ENCODE results near the gene COPS8. TPM values are rescaled to one million over a fixed set of nuclear protein-coding genes. Genes with fewer than 3 reads are reported as not detected.

The COPS8 gene
- total and polyA plus RNA-seq, 5 experiments from 2014 or later, result 29.1 to 56.1 (median 51.0) TPM

GRCh38 chr2:237056287-237056875, 29.3 kb upstream of the COPS8 start:
- no peaks in the 10 kb centered on the region for H3K36me3 Mint-ChIP-seq
- peaks cover 2 to 10% (median 6%) of the 10 kb centered on the region in 5 donors for H3K27me3 Mint-ChIP-seq
- H3K4me3 Mint-ChIP-seq, result no peak overlapping the region
- H3K4me1 Mint-ChIP-seq, result peaks cover 0 to 6% (median 3%) of the 10 kb centered on the region in 4 donors
- no peak for DNase-seq
- no peak for ATAC-seq
- POLR2A ChIA-PET, result no interaction called here
- H3K27ac Mint-ChIP-seq, result peak overlapping the region in 1 of 10 donors; percentile 35
- H3K9me3 Mint-ChIP-seq, result no peaks in the 10 kb centered on the region

GRCh38 chr2:237057107-237057506, 28.6 kb upstream of the COPS8 start:
- ATAC-seq (no peak), DNase-seq (no peak)
- H3K27me3 Mint-ChIP-seq, result peaks cover under 1 to 5% (median 2%) of the 10 kb centered on the region in 5 donors
- H3K36me3 Mint-ChIP-seq, result no peaks in the 10 kb centered on the region
- POLR2A ChIA-PET, result no interaction called here
- H3K27ac Mint-ChIP-seq, result no peak overlapping the region
- H3K9me3 Mint-ChIP-seq, result no peaks in the 10 kb centered on the region
- H3K4me3 Mint-ChIP-seq, result no peak overlapping the region
- peaks cover 0 to 6% (median 3%) of the 10 kb centered on the region in 4 donors for H3K4me1 Mint-ChIP-seq

GRCh38 chr2:237057893-237058300, 27.8 kb upstream of the COPS8 start:
- Mint-ChIP-seq H3K4me3 (no peak overlapping the region), H3K27me3 (no peaks in the 10 kb centered on the region), H3K36me3 (no peaks in the 10 kb centered on the region), H3K27ac (no peak overlapping the region), H3K9me3 (no peaks in the 10 kb centered on the region), H3K4me1 (peaks cover 0 to 6% (median 3%) of the 10 kb centered on the region in 4 donors)
- POLR2A ChIA-PET, result no interaction called here
- no peak for ATAC-seq
- DNase-seq, result no peak

GRCh38 chr2:237058423-237058822, 27.3 kb upstream of the COPS8 start:
- H3K27ac Mint-ChIP-seq, result no peak overlapping the region

DNA sequence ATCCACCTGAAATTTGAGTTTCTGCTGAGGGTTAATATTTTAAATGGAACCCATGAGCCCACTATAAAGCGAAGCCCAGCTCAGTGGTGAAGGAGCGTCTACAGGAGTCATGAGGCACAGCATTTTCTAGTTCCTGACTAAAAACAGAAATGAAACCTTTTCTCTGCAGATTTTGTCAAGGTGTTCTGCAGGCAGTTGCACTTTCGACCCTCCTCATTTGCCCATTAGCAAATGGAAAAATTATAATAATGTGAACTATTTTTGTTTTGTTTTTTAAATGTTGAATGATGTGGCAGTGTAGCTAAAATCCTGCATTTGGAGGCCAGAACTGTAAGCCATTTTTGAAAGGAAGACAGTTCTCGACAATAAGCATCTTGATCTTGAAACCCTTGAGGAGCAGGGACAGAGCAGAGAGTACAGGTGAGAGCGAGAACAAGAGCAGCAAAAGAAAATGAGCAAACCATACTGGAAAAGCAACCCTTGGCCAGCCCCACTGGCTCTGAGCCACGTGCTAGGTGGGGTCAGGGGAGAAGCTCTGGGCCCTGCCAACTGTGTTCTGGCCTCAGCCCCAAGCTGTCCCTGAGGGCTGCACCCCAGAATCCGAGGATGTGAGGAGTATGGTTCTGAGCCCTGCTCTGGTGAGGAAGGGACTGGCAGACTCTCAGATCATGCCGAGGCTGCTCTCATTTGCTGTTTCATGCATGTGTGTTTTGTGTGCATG, 26.4 kb upstream of the COPS8 start:
- peaks cover 0 to 6% (median 3%) of the 10 kb centered on the region in 4 donors for H3K4me1 Mint-ChIP-seq
- POLR2A ChIA-PET, result no interaction called here
- no peaks in the 10 kb centered on the region for H3K36me3 Mint-ChIP-seq
- H3K4me3 Mint-ChIP-seq, result no peak overlapping the region
- H3K27ac Mint-ChIP-seq, result no peak overlapping the region
- H3K27me3 Mint-ChIP-seq, result no peaks in the 10 kb centered on the region
- DNase-seq (no peak), ATAC-seq (no peak)
- H3K9me3 Mint-ChIP-seq, result no peaks in the 10 kb centered on the region

More at GRCh38 chr2:237058423-237058822, 27.3 kb upstream of the COPS8 start:
- Mint-ChIP-seq H3K27me3 (no peaks in the 10 kb centered on the region), H3K4me3 (no peak overlapping the region), H3K4me1 (peaks cover 0 to 6% (median 3%) of the 10 kb centered on the region in 4 donors), H3K9me3 (no peaks in the 10 kb centered on the region), H3K36me3 (no peaks in the 10 kb centered on the region)
- POLR2A ChIA-PET, result no interaction called here
- DNase-seq, result no peak
- ATAC-seq, result no peak

DNA sequence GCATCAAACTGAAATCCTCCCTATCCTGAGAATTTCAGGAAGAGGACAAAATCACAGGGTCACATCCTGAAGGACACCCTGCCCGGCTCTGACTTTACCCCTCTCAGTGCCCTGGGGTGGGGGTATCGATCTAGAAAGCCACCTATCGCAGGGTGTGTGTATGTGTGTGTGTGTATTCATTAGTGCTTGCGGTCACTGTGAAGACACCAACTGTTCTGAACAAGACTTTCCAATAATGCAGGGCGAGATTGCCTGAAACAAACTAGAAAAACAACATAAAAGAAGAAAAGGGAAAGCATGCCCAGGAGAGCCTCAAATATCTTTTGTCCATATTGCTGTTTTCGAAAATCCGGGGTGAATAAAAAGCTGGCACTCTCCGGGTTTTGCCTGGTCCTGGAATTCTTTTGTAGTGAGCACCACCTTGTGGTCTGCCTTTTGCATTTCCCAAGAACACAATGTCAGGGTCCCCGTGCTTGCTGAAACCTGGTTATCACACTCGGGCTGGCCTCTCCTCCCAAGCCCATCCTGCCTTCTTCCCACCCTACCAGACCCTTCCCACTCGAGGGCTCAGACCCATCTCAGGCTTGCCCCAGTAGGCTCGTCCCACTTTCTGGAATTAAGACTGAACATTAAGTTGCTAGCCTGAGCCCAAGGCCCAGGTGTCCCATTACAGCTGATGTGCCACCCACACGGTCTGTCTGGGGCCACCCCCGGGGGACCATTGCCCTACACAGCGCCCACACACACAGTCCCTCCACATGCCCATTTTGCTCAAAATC, 25.0 kb upstream of the COPS8 start:
- Mint-ChIP-seq H3K27me3 (no peaks in the 10 kb centered on the region), H3K27ac (peak overlapping the region in 4 of 10 donors; percentile 10 to 83 (median 60)), H3K4me3 (no peak overlapping the region), H3K9me3 (no peaks in the 10 kb centered on the region), H3K4me1 (peaks cover 0 to 6% (median 3%) of the 10 kb centered on the region in 4 donors), H3K36me3 (no peaks in the 10 kb centered on the region)
- POLR2A ChIA-PET, result no interaction called here
- peak in 1 of 2 donors; percentile 52 for ATAC-seq
- peak in 7 of 10 donors; percentile 9 to 44 (median 33) for DNase-seq

- H3K36me3 Mint-ChIP-seq, result no peaks in the 10 kb centered on the region
- no peak for ATAC-seq
- POLR2A ChIA-PET, result no interaction called here
Observed at GRCh38 chr2:237061356-237061755, 24.3 kb upstream of the COPS8 start.

GRCh38 chr2:237062585-237062984, 23.1 kb upstream of the COPS8 start:
- no peak for DNase-seq
- no peaks in the 10 kb centered on the region for H3K36me3 Mint-ChIP-seq
- POLR2A ChIA-PET, result no interaction called here
- ATAC-seq, result no peak
- H3K9me3 Mint-ChIP-seq, result no peaks in the 10 kb centered on the region
- H3K27me3 Mint-ChIP-seq, result no peaks in the 10 kb centered on the region
- H3K4me1 Mint-ChIP-seq, result peaks cover 0 to 6% (median 3%) of the 10 kb centered on the region in 4 donors
- no peak overlapping the region for H3K4me3 Mint-ChIP-seq
- no peak overlapping the region for H3K27ac Mint-ChIP-seq

More at GRCh38 chr2:237061356-237061755, 24.3 kb upstream of the COPS8 start:
- no peaks in the 10 kb centered on the region for H3K9me3 Mint-ChIP-seq
- DNase-seq, result no peak
- H3K4me1 Mint-ChIP-seq, result peaks cover 0 to 6% (median 3%) of the 10 kb centered on the region in 4 donors
- H3K4me3 Mint-ChIP-seq, result no peak overlapping the region
- H3K27me3 Mint-ChIP-seq, result no peaks in the 10 kb centered on the region
- H3K27ac Mint-ChIP-seq, result peak overlapping the region in 2 of 10 donors; percentile 22 to 83

DNA sequence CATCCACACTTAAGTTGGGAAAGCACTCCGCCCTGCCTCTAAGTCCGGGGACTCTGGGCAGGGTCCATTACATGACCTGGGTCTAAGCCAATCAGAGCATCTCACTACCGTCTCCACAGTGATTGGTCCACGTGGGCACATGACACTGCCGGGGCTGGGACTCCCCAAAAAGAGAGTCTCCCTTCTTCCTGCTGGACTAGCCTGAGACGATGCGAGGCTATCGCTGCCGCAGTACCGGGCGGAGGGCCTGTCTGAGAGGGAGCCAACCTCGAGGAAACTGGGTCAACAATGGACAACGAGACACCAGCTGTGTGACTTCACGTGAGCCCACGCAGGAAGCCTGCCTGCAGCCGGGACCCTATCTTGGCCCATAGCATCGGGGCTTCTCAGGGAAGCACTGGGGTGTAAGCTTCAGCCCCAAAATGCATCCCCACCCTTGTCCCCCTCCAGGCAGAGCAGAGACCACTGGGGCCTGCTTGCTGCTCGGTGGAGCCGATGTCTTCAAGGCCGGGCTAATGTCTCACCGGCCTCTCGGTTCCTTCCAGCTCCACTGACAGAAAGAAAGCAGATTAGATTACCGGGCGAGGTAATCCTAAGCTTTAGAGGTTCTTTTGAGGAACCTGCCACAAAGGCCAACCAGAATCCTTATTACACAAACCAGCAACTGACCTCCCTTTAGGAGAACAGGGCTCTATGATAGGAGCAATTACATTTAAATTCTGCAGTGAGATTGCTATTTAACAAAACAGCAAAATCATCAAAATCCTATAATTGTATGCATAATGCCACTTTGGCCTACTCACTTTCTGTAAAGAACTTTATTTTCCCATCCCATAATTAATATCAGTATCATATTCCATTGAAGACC, 21.3 kb upstream of the COPS8 start:
- no peak for DNase-seq
- H3K4me3 Mint-ChIP-seq, result no peak overlapping the region

DNA sequence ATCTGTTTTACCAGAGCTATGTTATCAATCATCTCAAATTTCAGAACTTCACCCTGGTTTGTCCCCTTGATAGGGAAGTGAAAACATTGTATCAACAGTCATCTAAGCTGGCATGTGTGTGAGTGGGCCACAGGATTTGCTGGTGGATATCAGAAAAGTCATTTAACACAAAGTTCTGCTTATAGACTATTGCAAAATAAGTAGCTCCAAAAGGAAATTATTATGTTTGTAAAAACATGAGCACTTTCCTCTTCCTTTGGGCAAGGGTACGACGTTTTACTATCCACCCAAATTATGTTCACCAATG, 20.7 kb upstream of the COPS8 start:
- Mint-ChIP-seq H3K4me3 (no peak overlapping the region), H3K27me3 (no peaks in the 10 kb centered on the region), H3K36me3 (no peaks in the 10 kb centered on the region), H3K27ac (no peak overlapping the region), H3K9me3 (no peaks in the 10 kb centered on the region), H3K4me1 (peaks cover 0 to 4% (median 3%) of the 10 kb centered on the region in 4 donors)
- ATAC-seq, result no peak
- DNase-seq, result no peak
- POLR2A ChIA-PET, result no interaction called here

More for the DNA sequence above, 21.3 kb upstream of the COPS8 start:
- no peaks in the 10 kb centered on the region for H3K27me3 Mint-ChIP-seq
- H3K36me3 Mint-ChIP-seq, result no peaks in the 10 kb centered on the region
- no peaks in the 10 kb centered on the region for H3K9me3 Mint-ChIP-seq
- ATAC-seq, result no peak
- peak overlapping the region in 2 of 10 donors; percentile 57 to 63 for H3K27ac Mint-ChIP-seq
- POLR2A ChIA-PET, result no interaction called here
- peaks cover 0 to 4% (median 3%) of the 10 kb centered on the region in 4 donors for H3K4me1 Mint-ChIP-seq

- H3K27ac Mint-ChIP-seq, result no peak overlapping the region
- no peaks in the 10 kb centered on the region for H3K36me3 Mint-ChIP-seq
- no peak for ATAC-seq
- no peaks in the 10 kb centered on the region for H3K27me3 Mint-ChIP-seq
- no peaks in the 10 kb centered on the region for H3K4me1 Mint-ChIP-seq
- H3K9me3 Mint-ChIP-seq, result no peaks in the 10 kb centered on the region
- H3K4me3 Mint-ChIP-seq, result peak overlapping the region in 1 of 10 donors; percentile 48
- DNase-seq, result no peak
- POLR2A ChIA-PET, result no interaction called here
Observed at GRCh38 chr2:237066396-237066795, 19.3 kb upstream of the COPS8 start.

DNA sequence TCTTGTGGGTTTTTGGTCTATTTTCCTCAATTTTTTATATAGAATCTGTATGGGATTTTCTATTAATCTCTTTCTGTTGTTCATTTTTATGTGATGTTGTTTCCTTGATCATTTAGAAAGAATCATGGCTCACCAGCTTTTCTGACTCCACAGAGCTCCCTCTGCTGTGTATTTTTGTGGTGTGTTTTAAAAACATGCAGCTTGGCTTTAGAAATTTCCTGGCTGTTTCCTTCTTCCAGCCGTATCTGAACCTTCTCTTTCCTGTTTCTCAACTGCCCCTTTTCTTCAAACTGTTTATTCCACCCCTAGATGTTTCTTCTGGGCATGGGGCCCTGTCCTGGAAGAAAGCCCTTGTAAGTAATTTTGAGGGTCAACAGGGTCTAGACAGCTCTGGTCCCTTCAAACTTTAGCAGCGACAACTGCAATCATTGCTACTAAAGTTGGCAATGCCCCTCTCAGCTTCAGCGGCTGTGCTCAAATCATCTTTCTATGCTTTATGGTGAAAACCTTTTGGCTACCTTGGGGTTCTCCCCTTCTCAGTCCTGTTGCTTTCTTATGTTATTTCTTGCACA, 17.6 kb upstream of the COPS8 start:
- POLR2A ChIA-PET, result no interaction called here
- no peak for DNase-seq
- Mint-ChIP-seq H3K36me3 (no peaks in the 10 kb centered on the region), H3K27me3 (no peaks in the 10 kb centered on the region), H3K27ac (peak overlapping the region in 1 of 10 donors; percentile 43), H3K4me3 (no peak overlapping the region), H3K9me3 (no peaks in the 10 kb centered on the region), H3K4me1 (no peaks in the 10 kb centered on the region)
- no peak for ATAC-seq

All from naive thymus-derived CD8-positive, alpha-beta T cell (primary cell).